ENCODE data around the gene SEPHS1. TPM values are rescaled to one million over a fixed set of nuclear protein-coding genes. Genes with fewer than 3 reads are reported as not detected.
"Not testable (repeated sequence)": the region's sequence is repeated elsewhere in the genome, so short reads cannot be mapped to it uniquely, and the experiment has no call there.

SEPHS1 gene
- total and polyA plus RNA-seq, 4 donors: 53.3 to 101 (median 74.2) TPM

- Histone ChIP-seq H3K27me3 (ENCODE audit: control insufficient read depth, insufficient read depth, low read length) (peaks cover 13% of the 10 kb centered on the region), H3K9me3 (ENCODE audit: control insufficient read depth, insufficient read depth, low read length) (no peaks in the 10 kb centered on the region), H3K4me3 (ENCODE audit: low read depth, low read length) (no peak overlapping the region), H3K36me3 (ENCODE audit: control insufficient read depth, insufficient read depth, low read length) (no peaks in the 10 kb centered on the region), H3K4me1 (ENCODE audit: control insufficient read depth, insufficient read depth, low read length) (peaks cover 11% of the 10 kb centered on the region), H3K27ac (ENCODE audit: low read depth, low read length) (no peak overlapping the region)
- no peak for DNase-seq (ENCODE audit: low read depth in 4 of 6, low spot score in 6 of 6)
- no CpG with 5 or more reads among the region's 7 CpGs for WGBS (ENCODE audit: insufficient coverage)
Measured at GRCh38 chr10:13386021-13386420, 37.9 kb upstream of the SEPHS1 start.

GRCh38 chr10:13383399-13383761, 35.3 kb upstream of the SEPHS1 start:
- H3K4me3 ChIP-seq (ENCODE audit: low read depth, low read length): peak overlapping the region; percentile 10
- DNase-seq (ENCODE audit: low read depth in 4 of 6, low spot score in 6 of 6): no peak
- 13% methylated on average over 18 of the region's 18 CpGs for WGBS (ENCODE audit: insufficient coverage)
- H3K36me3 ChIP-seq (ENCODE audit: control insufficient read depth, insufficient read depth, low read length): no peaks in the 10 kb centered on the region
- peaks cover 13% of the 10 kb centered on the region for H3K27me3 ChIP-seq (ENCODE audit: control insufficient read depth, insufficient read depth, low read length)
- no peak overlapping the region for H3K27ac ChIP-seq (ENCODE audit: low read depth, low read length)
- no peaks in the 10 kb centered on the region for H3K9me3 ChIP-seq (ENCODE audit: control insufficient read depth, insufficient read depth, low read length)
- H3K4me1 ChIP-seq (ENCODE audit: control insufficient read depth, insufficient read depth, low read length): peaks cover 11% of the 10 kb centered on the region

GRCh38 chr10:13382703-13383398, 34.8 kb upstream of the SEPHS1 start:
- WGBS (ENCODE audit: insufficient coverage): 36% methylated on average over 16 of the region's 23 CpGs
- H3K9me3 ChIP-seq (ENCODE audit: control insufficient read depth, insufficient read depth, low read length): no peaks in the 10 kb centered on the region
- H3K27ac ChIP-seq (ENCODE audit: low read depth, low read length): no peak overlapping the region
- peaks cover 13% of the 10 kb centered on the region for H3K27me3 ChIP-seq (ENCODE audit: control insufficient read depth, insufficient read depth, low read length)
- peak in 2 of 6 donors; percentile 4 to 17 for DNase-seq (ENCODE audit: low read depth in 4 of 6, low spot score in 6 of 6)
- peak overlapping the region; percentile 10 for H3K4me3 ChIP-seq (ENCODE audit: low read depth, low read length)
- no peaks in the 10 kb centered on the region for H3K36me3 ChIP-seq (ENCODE audit: control insufficient read depth, insufficient read depth, low read length)
- H3K4me1 ChIP-seq (ENCODE audit: control insufficient read depth, insufficient read depth, low read length): peaks cover 11% of the 10 kb centered on the region

DNA sequence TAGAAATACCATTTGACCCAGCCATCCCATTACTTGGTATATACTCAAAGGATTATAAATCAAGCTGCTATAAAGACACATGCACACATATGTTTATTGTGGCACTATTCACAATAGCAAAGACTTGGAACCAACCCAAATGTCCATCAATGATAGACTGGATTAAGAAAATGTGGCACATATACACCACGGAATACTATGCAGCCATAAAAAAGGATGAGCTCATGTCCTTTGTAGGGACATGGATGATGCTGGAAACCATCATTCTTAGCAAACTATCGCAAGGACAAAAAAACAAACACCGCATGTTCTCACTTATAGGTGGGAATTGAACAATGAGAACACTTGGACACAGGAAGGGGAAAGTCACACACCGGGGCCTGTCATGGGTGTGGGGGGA, 31.0 kb upstream of the SEPHS1 start:
- H3K4me3 ChIP-seq (ENCODE audit: low read depth, low read length); H3K36me3 ChIP-seq (ENCODE audit: control insufficient read depth, insufficient read depth, low read length); H3K9me3 ChIP-seq (ENCODE audit: control insufficient read depth, insufficient read depth, low read length); H3K27ac ChIP-seq (ENCODE audit: low read depth, low read length); DNase-seq (ENCODE audit: low read depth in 4 of 6, low spot score in 6 of 6): not testable (repeated sequence)
- peaks cover 11% of the 10 kb centered on the region for H3K4me1 ChIP-seq (ENCODE audit: control insufficient read depth, insufficient read depth, low read length)
- no CpG with 5 or more reads among the region's 4 CpGs for WGBS (ENCODE audit: insufficient coverage)
- peaks cover 12% of the 10 kb centered on the region for H3K27me3 ChIP-seq (ENCODE audit: control insufficient read depth, insufficient read depth, low read length)

DNA sequence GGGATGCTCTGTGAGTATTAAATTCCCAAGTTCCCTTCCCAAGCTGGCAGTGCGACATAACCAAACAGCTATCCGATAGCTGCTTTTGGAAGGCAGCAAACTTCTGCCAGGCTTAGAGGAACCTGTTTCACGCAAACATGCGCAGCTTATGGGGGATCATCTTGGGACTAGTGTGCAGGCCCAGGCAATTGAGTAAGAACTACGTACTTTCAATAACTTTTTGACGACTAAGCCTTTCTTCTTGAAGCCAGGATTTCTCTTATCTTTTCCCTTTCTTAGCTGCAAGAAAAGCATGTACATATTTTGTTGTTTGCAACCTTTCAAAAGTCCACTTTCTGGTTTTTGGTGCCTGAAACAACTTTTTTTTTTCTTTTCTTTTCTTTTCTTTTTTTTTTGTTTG, 28.7 kb upstream of the SEPHS1 start:
- WGBS (ENCODE audit: insufficient coverage): 68% methylated on average over 6 of the region's 6 CpGs
- no peak overlapping the region for H3K27ac ChIP-seq (ENCODE audit: low read depth, low read length)
- no peaks in the 10 kb centered on the region for H3K27me3 ChIP-seq (ENCODE audit: control insufficient read depth, insufficient read depth, low read length)
- H3K4me3 ChIP-seq (ENCODE audit: low read depth, low read length): no peak overlapping the region
- no peaks in the 10 kb centered on the region for H3K36me3 ChIP-seq (ENCODE audit: control insufficient read depth, insufficient read depth, low read length)
- H3K9me3 ChIP-seq (ENCODE audit: control insufficient read depth, insufficient read depth, low read length): no peaks in the 10 kb centered on the region
- no peak for DNase-seq (ENCODE audit: low read depth in 4 of 6, low spot score in 6 of 6)
- H3K4me1 ChIP-seq (ENCODE audit: control insufficient read depth, insufficient read depth, low read length): no peaks in the 10 kb centered on the region

GRCh38 chr10:13376297-13376696, 28.2 kb upstream of the SEPHS1 start:
- no peaks in the 10 kb centered on the region for H3K9me3 ChIP-seq (ENCODE audit: control insufficient read depth, insufficient read depth, low read length)
- H3K36me3 ChIP-seq (ENCODE audit: control insufficient read depth, insufficient read depth, low read length): no peaks in the 10 kb centered on the region
- no peak for DNase-seq (ENCODE audit: low read depth in 4 of 6, low spot score in 6 of 6)
- no peaks in the 10 kb centered on the region for H3K4me1 ChIP-seq (ENCODE audit: control insufficient read depth, insufficient read depth, low read length)
- 100% methylated on average over 1 of the region's 6 CpGs for WGBS (ENCODE audit: insufficient coverage)
- H3K27ac ChIP-seq (ENCODE audit: low read depth, low read length): no peak overlapping the region
- no peaks in the 10 kb centered on the region for H3K27me3 ChIP-seq (ENCODE audit: control insufficient read depth, insufficient read depth, low read length)
- no peak overlapping the region for H3K4me3 ChIP-seq (ENCODE audit: low read depth, low read length)

GRCh38 chr10:13375791-13376190, 27.7 kb upstream of the SEPHS1 start:
- Histone ChIP-seq H3K27ac (ENCODE audit: low read depth, low read length) (no peak overlapping the region), H3K4me1 (ENCODE audit: control insufficient read depth, insufficient read depth, low read length) (no peaks in the 10 kb centered on the region), H3K4me3 (ENCODE audit: low read depth, low read length) (no peak overlapping the region), H3K9me3 (ENCODE audit: control insufficient read depth, insufficient read depth, low read length) (no peaks in the 10 kb centered on the region), H3K27me3 (ENCODE audit: control insufficient read depth, insufficient read depth, low read length) (no peaks in the 10 kb centered on the region), H3K36me3 (ENCODE audit: control insufficient read depth, insufficient read depth, low read length) (no peaks in the 10 kb centered on the region)
- 88% methylated on average over 1 of the region's 2 CpGs for WGBS (ENCODE audit: insufficient coverage)
- DNase-seq (ENCODE audit: low read depth in 4 of 6, low spot score in 6 of 6): no peak

DNA sequence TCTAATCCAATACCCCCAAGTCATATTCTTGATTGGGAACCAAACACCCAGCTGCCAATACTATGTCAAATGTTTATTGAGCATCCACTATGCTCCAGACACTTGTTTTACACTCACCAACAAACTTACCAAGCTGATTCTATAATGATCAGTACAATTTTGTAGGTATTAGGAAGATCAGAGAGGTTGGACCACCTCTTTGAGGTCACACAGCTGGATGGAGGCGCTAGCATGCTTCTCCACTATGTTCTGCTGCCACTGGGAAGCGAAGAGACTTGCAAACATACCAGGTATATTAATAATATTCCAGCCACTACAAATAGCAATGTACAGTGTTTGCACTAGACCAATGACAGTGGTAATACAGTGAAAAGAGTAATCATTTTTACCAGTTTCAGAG, 25.6 kb upstream of the SEPHS1 start:
- Histone ChIP-seq H3K4me3 (ENCODE audit: low read depth, low read length) (no peak overlapping the region), H3K36me3 (ENCODE audit: control insufficient read depth, insufficient read depth, low read length) (no peaks in the 10 kb centered on the region), H3K27ac (ENCODE audit: low read depth, low read length) (no peak overlapping the region), H3K9me3 (ENCODE audit: control insufficient read depth, insufficient read depth, low read length) (no peaks in the 10 kb centered on the region), H3K4me1 (ENCODE audit: control insufficient read depth, insufficient read depth, low read length) (no peaks in the 10 kb centered on the region), H3K27me3 (ENCODE audit: control insufficient read depth, insufficient read depth, low read length) (no peaks in the 10 kb centered on the region)
- DNase-seq (ENCODE audit: low read depth in 4 of 6, low spot score in 6 of 6): no peak
- WGBS (ENCODE audit: insufficient coverage): 100% methylated on average over 1 of the region's 2 CpGs

DNA sequence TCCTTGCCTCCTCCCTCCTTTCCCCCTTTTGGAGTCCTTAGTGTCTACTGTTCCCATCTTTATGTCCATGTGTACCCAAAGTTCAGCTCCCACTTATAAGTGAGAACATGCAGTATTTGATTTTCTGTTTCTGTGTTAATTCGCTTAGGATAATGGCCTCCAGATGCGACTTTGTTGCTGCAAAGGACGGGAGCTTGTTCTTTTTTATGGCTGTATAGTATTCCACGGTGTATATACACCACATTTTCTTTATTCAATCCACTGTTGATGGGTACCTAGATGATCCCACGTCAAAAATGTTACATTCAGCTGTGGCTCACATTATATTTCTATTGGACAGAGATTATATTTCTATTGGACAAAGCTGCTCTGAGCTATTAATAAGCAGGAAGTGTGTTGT, 24.4 kb upstream of the SEPHS1 start:
- Histone ChIP-seq H3K9me3 (ENCODE audit: control insufficient read depth, insufficient read depth, low read length) (no peaks in the 10 kb centered on the region), H3K27me3 (ENCODE audit: control insufficient read depth, insufficient read depth, low read length) (no peaks in the 10 kb centered on the region), H3K4me3 (ENCODE audit: low read depth, low read length) (no peak overlapping the region), H3K4me1 (ENCODE audit: control insufficient read depth, insufficient read depth, low read length) (no peaks in the 10 kb centered on the region), H3K27ac (ENCODE audit: low read depth, low read length) (no peak overlapping the region), H3K36me3 (ENCODE audit: control insufficient read depth, insufficient read depth, low read length) (no peaks in the 10 kb centered on the region)
- DNase-seq (ENCODE audit: low read depth in 4 of 6, low spot score in 6 of 6): no peak
- WGBS (ENCODE audit: insufficient coverage): no CpG with 5 or more reads among the region's 5 CpGs

- peak; percentile 64 to 98 (median 90) for DNase-seq (ENCODE audit: low read depth in 4 of 6, low spot score in 6 of 6)
- Histone ChIP-seq H3K4me1 (ENCODE audit: control insufficient read depth, insufficient read depth, low read length) (no peaks in the 10 kb centered on the region), H3K9me3 (ENCODE audit: control insufficient read depth, insufficient read depth, low read length) (no peaks in the 10 kb centered on the region), H3K27me3 (ENCODE audit: control insufficient read depth, insufficient read depth, low read length) (no peaks in the 10 kb centered on the region), H3K27ac (ENCODE audit: low read depth, low read length) (no peak overlapping the region), H3K4me3 (ENCODE audit: low read depth, low read length) (no peak overlapping the region), H3K36me3 (ENCODE audit: control insufficient read depth, insufficient read depth, low read length) (no peaks in the 10 kb centered on the region)
- 0% methylated on average over 1 of the region's 6 CpGs for WGBS (ENCODE audit: insufficient coverage)
Measured at GRCh38 chr10:13371897-13372470, 23.9 kb upstream of the SEPHS1 start.
